ENCODE data around the gene CYP26A1.

CYP26A1 gene

DNA sequence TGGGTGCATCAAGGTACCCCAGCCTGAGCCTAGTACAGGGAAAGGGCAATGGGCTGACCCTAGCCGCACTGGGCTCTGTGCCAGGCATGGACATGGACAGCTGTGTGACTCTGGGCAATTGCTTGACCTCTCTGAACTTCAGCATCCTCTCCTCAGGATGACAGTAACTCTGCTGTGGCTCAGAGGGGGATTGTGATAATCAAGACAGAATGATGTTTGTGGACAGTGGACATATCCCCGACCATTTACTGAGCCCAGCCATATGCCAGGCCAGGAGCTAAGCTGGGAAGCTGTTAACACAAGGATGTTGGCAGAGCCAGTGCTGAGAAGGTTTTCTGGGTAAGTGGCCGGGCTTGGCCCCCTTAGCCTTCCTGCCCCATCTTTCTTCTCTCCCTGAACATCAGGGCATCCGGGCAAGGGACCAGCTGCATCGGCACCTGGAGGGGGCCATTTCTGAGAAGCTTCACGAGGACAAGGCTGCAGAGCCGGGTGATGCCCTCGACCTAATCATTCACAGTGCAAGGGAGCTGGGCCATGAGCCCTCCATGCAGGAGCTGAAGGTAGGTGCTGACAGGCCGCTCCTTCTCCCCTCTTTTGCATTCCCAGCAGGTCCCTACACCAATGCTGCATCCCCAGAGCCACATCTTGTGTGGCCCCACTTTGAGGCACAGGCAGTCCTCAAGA lies 9.6 kb upstream of the CYP26A1 start:
- in situ Hi-C loops (cut with HindIII; ENCODE audit: low sequenced_read_pairs): no loop called here

DNA sequence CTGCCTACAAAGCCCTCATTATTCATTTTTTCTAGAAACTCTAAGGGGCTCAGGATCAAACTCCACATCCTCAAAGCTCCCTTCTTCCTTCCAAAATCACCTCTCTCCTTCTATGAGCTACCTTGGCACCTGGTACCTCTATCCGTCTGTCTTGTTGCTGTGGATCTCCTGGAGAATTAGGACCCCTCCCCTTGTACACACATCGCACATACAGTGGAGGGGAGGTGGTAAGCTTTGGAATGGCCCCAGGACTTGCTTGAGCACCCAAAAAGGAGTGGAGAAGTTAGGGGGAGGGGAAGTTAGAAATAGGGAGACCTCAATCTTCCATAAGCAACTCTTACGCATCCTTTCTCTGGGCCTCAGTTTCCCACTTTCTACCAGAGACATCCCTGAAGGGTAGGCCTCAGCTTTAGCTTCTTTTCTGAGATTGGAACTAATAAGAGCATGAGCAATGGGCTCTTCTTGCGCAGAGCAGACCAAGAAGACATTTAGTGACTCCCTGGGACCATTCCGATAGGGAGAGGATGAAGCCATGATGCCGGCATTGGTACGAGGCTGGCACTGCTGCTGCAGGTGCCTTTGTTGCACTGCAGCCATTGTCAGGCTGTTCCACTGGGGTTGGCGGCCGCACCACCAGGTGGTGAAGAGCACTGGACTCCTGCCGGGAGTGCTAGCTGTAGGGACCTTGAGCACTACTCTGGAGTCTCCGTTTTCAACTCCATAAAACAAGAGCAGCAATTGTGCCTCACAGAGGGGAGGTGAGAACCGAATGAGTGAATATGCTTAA lies 8.6 kb upstream of the CYP26A1 start:
- in situ Hi-C loops (cut with HindIII; ENCODE audit: low sequenced_read_pairs): no loop called here

DNA sequence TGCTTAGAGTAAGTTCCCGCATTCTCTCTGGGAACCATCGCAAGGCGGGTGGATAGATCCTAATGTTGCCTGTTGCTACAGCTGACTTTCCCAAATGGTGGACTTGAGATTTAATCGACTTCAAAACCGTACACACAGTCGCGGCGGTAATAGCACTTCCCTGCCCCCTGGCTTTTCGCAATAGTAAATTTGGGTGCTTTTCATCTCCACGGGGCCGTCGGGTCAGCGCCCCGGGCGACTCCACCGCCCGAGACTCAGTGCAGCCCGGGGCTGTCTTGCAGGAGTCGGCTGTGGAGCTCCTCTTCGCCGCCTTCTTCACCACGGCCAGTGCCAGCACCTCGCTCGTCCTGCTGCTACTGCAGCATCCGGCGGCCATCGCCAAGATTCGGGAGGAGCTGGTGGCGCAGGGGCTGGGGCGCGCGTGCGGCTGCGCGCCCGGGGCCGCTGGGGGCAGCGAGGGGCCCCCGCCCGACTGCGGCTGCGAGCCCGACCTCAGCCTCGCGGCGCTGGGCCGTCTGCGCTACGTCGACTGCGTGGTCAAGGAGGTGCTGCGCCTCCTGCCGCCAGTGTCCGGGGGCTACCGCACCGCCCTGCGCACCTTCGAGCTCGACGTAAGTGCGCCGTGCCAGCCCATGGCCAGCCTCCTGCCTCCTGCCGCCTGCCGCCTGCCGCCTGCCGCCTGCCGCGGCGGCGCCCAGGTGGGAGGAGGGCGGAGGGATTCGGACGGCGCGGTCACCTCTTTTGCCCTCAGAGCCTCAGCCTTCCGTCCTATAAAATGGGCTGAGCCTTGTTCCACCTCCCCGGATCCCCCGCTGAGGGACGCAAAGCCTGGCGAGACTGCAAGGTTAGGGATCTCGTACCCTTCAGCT lies 7.8 kb upstream of the CYP26A1 start:
- in situ Hi-C loops (cut with HindIII; ENCODE audit: low sequenced_read_pairs): no loop called here

DNA sequence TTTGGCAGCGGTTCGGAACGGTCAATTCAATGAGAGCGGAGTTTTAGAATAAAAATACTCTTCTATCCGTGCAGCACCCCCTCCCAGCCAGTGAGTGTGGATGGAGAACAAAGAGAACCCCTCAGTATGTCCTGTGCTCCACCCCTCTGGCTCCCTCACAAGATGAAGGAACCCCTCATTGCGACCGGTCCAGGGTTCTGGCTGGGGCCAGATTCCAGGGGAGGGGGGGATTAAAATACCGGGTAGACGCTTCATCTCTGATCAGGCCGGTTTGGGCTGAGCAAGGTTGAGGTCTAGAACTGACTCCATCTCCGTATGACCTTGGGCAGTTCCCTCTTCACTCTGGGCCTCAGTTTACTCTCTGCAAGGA lies 7.2 kb upstream of the CYP26A1 start:
- in situ Hi-C loops (cut with HindIII; ENCODE audit: low sequenced_read_pairs): no loop called here

DNA sequence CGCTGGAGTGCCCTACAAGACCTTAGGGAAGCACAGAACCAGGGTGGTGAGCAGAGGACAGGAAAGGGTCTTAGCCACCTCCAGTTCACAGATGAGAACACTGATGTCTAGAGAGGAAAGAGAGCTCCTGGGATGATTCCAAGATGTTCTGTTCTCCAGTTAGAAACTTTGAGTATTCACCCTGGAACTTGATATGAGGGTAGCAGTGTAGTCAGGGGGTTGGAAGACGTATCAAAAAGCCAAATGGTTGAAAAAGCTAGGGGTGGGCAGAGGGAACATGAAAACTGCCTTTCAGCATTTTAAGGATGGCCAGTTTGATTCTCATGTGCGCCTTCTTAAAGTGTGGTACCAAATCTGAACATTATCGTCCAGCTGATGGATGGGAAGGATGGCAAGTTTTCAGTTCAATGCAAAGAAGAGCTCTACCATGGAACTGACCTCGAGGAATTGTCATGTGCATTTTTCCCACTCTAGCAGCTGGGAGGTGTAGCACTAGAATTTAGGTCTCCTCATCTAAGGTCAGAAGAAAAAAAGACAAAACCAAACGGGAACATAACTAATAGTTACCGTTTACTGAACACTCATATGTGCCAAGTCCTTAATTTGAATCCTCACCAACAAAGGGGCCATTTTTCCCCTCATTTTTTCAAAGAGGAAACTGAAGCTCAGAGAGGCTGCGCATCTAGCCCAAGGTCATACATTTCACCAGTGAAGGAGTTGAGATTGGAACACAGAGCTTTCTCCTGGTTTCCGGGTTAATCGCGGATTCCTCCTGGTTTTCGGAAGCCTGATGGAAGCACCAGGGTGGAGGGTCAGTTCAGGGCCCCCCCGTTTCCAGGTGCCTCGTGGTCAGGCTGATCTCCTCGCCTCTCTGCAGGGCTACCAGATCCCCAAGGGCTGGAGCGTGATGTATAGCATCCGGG lies 6.0 kb upstream of the CYP26A1 start:
- in situ Hi-C loops (cut with HindIII; ENCODE audit: low sequenced_read_pairs): no loop called here

DNA sequence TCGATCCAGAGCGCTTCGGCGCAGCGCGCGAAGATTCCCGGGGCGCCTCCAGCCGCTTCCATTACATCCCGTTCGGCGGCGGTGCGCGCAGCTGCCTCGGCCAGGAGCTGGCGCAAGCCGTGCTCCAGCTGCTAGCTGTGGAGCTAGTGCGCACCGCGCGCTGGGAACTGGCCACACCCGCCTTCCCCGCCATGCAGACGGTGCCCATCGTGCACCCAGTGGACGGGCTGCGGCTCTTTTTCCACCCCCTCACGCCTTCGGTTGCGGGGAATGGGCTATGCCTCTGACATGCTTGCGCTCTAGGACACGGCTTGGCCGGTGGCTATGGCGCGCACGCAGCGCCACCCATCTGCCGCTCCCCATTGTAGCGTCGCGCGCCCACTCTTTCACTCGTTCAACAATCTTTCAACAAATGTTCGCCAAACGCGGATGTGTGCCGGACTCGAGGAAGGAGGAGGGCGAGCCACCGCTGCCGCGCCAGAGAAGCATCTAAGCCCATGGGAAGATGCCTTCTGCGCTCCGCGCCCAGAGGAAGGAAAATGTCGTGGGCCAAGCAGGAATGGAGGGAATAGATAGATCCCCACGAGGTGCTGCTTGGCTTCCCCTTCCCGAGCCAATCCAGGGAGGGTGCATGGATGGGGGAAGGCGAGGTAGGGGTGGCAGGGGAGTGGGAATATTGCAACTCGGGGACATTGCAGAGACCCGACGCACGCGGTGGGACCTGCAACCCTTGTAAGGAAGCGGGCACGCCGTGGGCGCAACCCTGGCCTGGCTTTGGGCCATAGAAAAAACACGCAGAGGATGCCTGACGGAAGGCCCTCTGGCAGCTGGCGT lies 5.1 kb upstream of the CYP26A1 start:
- in situ Hi-C loops (cut with HindIII; ENCODE audit: low sequenced_read_pairs): no loop called here

DNA sequence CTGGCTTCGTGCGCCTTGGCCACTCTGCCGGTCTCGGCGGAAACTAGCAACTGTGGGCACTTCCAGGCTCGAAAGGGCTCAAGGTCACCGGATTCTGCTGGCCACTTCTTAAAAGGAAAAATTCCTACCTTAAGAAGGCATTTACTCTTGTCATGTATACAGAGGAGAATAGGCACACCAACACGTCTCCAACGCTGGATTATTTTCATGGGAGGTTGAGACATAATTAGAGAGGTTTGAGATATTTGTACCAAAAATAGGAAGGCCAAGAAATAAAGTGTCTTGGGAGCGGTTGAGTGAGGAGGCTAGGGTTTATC lies 4.5 kb upstream of the CYP26A1 start:
- in situ Hi-C loops (cut with HindIII; ENCODE audit: low sequenced_read_pairs): no loop called here

DNA sequence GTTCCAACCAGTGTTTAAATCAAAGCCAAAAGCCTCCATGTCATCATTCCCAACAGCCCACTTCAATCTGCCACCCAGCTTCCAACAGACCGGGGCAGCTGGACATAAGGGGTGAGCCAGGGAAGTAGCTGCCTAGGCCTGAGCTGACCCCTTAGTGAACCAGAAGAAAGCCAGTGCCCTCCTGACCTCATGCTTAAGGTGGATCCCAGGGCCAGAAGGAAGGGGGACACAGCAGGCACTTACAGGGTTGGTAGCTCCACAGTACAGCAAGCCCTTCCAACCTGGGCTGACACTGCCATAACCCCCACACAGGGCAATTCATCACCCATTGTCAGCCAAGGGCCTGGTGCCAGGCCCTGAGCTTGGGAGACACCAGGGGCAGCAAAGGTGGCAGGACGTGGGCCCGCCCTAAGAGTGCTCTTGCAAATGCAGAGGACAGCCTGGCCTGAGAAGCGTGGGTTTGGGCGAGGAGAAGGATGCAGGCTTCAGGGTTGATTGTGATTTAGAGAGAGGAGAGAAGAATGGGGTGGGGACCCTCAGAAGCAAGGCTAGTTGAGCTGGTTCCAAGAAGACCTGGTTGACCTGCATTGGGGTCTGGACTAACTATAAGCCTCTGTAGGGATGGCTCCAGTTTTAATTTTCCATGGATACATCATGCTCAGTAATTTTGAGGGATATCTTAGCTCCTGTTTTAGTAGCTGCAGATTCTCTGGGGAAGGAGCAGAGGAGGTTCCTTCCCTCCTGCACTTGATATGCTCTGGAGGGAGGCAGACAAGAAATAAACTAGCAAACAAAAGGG lies 3.1 kb upstream of the CYP26A1 start:
- in situ Hi-C loops (cut with HindIII; ENCODE audit: low sequenced_read_pairs): no loop called here

DNA sequence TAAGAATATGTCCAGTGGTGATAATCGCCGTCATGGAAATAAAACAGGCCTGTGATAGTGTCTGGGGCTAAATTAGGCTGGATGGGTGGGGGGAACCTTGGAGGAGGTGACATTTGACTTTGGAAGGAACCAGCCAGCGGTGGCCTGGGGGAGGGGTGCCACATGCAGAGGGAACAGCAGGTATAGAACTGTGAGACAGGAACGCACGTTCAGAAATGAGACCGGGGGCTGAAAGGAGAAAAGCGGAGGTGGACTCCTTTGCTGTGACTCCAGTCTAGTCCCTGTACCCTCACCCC lies 2.6 kb upstream of the CYP26A1 start:
- in situ Hi-C loops (cut with HindIII; ENCODE audit: low sequenced_read_pairs): no loop called here

DNA sequence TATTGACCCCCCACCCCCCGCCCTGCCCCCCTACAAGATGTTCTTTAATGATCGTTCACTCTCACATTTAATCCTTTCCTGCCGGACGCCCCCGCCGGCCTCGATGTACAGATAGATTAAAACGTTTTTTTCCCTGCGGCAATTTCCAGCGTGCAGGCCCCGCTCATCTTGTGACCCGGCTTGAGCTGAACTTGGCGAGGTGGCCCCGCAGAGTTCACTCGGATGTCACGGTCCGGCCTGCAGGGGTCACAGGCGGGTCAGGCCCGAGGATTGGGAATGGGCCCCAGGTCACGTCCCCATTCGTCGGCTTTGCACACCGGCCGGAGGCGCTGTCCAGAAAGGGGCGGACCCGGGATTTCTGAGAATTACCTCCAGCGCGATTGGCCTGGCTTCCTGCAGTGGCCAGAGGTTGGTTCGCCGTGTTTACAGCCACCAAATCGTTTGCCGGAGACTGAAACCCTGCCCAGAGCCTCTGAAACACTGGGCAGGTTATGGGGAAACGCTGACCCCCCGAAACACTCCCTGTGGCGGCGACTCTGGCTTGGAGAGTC lies 1.9 kb upstream of the CYP26A1 start:
- in situ Hi-C loops (cut with HindIII; ENCODE audit: low sequenced_read_pairs): no loop called here

DNA sequence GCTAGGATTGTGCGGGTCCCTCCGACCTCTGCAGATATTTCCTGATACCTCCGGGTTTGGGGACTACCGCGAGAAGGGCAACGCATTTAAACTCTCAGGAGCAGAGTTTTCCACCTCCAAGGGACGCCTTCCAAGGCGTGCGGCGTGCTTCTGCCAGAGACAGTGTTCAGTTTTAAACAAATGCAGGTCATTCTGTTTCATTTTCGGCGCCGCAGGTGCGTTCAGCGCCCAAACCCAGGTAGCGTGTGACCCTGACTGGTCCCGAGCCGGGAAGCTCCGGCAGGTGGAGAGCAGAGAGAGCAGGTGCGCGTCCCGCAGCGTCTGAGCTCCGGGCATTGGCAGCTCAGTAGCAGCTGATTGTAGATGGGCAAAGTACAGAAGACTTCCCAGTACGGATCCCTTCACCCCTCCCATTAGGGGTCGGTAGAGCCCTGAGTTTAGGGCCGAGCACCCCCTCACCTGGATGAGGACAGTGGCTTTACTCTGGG lies 1.4 kb upstream of the CYP26A1 start:
- in situ Hi-C loops (cut with HindIII; ENCODE audit: low sequenced_read_pairs): no loop called here

DNA sequence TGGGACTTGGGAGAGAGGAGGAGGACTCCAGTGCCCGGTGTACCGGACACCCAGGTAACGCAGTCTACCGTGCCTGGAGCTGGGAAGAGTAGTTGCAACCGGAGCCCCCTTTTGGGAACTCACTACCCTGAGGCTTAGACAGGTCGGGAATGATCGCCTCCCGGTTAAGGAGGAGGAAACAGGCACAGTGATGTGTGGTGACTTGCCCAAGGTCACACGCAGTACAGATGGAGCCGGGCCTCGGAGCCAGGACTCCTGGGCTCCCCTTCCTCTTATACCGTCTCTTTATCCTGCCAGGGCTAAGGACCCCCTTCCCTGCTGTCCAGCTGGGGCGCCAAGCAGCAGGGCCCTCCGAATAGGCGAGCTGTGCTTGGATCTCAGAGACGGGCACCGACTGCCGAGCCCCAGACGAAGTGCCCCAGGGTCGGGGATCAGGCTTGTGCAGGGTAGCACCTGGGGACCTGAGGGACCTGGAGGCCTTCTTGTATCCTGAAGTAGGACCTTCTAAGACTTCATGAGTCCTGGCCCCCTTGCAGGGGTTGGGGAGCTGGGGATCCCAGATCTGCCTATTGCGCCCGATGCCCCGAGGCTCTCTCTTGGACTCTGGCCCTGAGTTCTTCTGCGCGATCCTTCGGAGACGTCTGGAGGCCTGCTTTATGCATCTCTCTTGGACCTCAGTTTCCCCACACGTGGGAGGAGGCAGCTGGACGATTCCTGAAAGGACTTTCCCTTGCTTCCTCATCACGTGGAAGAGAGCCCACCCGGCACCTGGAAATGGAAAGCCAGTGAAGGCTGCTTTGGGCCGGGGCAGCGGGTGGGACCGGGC lies 767 bp upstream of the CYP26A1 start:
- in situ Hi-C loops (cut with HindIII; ENCODE audit: low sequenced_read_pairs): no loop called here

DNA sequence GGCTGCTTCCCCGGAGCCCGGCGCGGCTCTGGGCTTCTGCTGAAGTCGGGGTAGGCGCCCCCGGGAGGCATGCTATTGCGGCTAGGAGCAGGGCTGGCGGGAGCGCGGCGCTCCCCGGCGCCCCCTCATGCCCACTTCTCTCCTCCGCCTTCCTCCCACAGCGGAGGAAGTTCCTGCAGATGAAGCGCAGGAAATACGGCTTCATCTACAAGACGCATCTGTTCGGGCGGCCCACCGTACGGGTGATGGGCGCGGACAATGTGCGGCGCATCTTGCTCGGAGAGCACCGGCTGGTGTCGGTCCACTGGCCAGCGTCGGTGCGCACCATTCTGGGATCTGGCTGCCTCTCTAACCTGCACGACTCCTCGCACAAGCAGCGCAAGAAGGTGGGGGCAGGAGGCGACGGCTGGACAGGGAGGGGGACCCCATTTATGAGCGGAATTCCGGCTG lies 479 bp downstream of the CYP26A1 start:
- in situ Hi-C loops (cut with HindIII; ENCODE audit: low sequenced_read_pairs): no loop called here

DNA sequence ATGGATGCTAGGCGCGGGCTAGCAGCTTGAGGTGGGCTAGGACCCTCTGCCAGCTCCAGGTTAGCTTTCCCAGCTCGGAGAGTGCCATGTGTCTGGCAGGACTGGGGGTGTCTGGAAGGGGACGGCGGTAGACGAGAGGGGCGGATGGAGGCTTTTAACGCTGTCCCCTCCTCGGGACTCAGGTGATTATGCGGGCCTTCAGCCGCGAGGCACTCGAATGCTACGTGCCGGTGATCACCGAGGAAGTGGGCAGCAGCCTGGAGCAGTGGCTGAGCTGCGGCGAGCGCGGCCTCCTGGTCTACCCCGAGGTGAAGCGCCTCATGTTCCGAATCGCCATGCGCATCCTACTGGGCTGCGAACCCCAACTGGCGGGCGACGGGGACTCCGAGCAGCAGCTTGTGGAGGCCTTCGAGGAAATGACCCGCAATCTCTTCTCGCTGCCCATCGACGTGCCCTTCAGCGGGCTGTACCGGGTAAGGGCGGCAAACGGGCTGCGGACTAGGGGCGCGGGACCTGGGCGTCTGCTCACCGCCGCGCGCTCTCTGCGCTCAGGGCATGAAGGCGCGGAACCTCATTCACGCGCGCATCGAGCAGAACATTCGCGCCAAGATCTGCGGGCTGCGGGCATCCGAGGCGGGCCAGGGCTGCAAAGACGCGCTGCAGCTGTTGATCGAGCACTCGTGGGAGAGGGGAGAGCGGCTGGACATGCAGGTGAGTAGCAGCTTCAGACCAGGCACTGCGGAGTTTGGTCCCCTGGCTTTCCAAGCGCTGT lies 1.1 kb downstream of the CYP26A1 start:
- in situ Hi-C loops (cut with HindIII; ENCODE audit: low sequenced_read_pairs): no loop called here

DNA sequence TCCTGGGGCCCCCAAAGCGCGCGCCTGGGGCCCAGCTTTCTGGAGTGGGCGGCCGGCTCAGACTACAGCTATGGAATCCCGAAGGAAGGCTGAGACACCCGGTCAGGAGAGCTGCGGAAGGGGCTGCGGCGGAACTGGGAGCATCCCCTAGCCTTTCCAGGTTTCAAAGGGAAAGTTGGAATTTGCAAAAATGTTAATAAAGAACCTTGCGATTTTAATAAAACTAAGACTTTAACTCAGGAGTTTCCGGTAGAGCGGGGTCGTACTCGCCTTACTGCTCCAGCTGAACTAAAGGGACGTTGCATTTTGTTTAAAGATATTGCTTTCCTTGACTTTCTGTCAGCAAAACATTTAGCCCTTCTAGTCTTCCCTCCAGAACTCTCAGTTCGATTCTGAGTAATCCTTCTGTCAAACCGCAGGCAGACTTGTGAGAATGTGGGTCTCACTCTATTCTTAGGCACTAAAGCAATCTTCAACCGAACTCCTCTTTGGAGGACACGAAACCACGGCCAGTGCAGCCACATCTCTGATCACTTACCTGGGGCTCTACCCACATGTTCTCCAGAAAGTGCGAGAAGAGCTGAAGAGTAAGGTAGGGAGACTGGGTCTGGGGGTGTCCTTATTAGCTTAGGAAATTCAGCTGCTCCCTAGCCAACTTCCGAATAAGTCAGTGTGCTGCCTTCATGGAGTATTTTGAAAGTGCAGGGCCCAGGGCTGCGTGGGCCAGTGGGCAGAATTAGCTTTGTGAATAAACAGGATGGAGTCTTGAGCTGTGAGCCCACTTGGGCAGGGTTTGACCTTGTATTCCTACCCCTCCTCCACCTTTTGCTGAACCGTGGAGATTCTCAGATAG lies 1.9 kb downstream of the CYP26A1 start:
- in situ Hi-C loops (cut with HindIII; ENCODE audit: low sequenced_read_pairs): no loop called here

DNA sequence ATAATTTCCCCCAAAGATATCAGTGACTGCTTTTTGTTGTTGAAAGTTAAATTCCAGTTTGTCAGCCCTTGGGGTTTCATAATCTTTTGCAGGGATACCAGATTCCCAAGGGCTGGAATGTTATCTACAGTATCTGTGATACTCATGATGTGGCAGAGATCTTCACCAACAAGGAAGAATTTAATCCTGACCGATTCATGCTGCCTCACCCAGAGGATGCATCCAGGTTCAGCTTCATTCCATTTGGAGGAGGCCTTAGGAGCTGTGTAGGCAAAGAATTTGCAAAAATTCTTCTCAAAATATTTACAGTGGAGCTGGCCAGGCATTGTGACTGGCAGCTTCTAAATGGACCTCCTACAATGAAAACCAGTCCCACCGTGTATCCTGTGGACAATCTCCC lies 3.2 kb downstream of the CYP26A1 start:
- in situ Hi-C loops (cut with HindIII; ENCODE audit: low sequenced_read_pairs): no loop called here
